Gastrocnemius medialis (tissue), 4 donors: Measurements from ENCODE around the gene AIFM1.

Source experiments
- POLR2A ChIP-seq, 2 donors: fragments of 450-650 bp; IDR thresholded peaks; one replicate each; pipeline ENCODE4 v1.6.1; 2017; ENCODE audit warnings: antibody characterized with exemption in 2 of 2, mild to moderate bottlenecking in 2 of 2, moderate library complexity in 2 of 2
- TF ChIP-seq, protein P1 (sequence below), 5 experiments: fragments of 450-650 bp in 3 of 5; fragments of 200-600 bp in 2 of 5; sonication (generic) in 2 of 5; IDR thresholded peaks in 4 of 5; conservative IDR thresholded peaks in 1 of 5; 1 replicate in 4 of 5; 2 replicates in 1 of 5; pipeline ENCODE4 v1.5.1; 2016 to 2019; ENCODE audit warnings: antibody characterized with exemption in 5 of 5, mild to moderate bottlenecking in 3 of 5, moderate library complexity in 3 of 5

DNA sequence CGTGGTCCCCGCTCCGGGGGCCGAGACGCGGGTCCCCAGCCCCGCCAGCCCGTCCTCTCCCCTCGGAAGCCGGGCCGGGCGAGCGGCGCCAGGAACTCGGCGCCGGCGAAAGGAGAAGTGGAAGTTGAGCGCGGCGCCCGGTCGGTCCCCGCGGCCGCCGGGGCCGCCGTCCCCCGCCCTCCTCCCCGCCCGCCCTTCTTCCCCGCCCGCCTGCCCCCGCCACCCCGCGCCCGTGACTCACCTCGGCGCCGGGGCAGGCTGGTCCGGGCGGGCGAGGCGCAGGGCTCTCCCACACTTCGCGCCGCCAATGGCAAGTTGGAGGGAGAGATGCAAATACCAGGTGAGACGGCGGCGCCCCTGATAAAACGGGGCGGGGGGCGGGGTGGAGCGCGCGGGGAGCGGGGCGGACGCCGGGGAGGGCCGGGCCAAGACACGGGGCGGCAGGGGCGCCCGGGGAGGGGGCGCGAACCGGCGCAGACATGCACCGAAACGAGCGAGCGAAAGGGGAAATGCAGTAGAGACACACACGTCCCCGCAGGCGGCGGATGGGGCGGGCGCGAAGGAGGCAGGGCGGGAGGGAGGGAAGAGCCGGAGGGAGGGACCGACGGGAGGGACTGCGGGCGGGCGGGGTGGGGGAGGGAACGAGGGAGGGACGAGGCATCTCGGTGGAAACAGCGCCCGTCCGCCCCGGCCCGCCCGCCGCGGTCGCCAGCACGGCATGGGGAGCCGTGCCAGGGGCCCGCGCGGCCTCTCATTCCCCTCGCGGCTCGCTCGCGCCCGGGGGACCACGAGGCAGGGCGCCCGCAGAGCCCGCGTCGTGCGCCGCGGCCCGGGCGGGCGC is 55.0 kb downstream of the AIFM1 start, which contains the start of gene ELF4:
- TF ChIP-seq POLR2A (IDR thresholded peaks at IDR 0.05) = peak in 1 of 2 donors; percentile 11
- TF ChIP-seq, protein P1, sequence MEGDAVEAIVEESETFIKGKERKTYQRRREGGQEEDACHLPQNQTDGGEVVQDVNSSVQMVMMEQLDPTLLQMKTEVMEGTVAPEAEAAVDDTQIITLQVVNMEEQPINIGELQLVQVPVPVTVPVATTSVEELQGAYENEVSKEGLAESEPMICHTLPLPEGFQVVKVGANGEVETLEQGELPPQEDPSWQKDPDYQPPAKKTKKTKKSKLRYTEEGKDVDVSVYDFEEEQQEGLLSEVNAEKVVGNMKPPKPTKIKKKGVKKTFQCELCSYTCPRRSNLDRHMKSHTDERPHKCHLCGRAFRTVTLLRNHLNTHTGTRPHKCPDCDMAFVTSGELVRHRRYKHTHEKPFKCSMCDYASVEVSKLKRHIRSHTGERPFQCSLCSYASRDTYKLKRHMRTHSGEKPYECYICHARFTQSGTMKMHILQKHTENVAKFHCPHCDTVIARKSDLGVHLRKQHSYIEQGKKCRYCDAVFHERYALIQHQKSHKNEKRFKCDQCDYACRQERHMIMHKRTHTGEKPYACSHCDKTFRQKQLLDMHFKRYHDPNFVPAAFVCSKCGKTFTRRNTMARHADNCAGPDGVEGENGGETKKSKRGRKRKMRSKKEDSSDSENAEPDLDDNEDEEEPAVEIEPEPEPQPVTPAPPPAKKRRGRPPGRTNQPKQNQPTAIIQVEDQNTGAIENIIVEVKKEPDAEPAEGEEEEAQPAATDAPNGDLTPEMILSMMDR (IDR thresholded peaks at IDR 0.05 in 4 of 5, conservative IDR thresholded peaks at IDR 0.05 in 1 of 5) = no peak
